ENCODE results near the gene CAMSAP1. TPM values are rescaled to one million over a fixed set of nuclear protein-coding genes. Genes with fewer than 3 reads are reported as not detected.
A peak's percentile ranks its signal among the peaks of the same experiment; 100 is the strongest.

CAMSAP1 gene
- total and polyA plus RNA-seq, 9 of the 15 experiments (the other 6 are each of a cell fraction or from before 2014, with no cell fraction given), result 1.5 to 28.8 (median 14.3) TPM

GRCh38 chr9:135908754-135909204 is 1.4 kb upstream of the CAMSAP1 start (continued):
- TF ChIP-seq CBX3 (IDR thresholded peaks at IDR 0.05; ENCODE audit: borderline replicate concordance in 1 of 2, low read length in 2 of 2) (no peak), BACH1 (tag; IDR thresholded peaks at IDR 0.05) (no peak), PHB (CRISPR knock-in tag; IDR thresholded peaks at IDR 0.05) (peak; percentile 25; the same call in 1 of the 2 replicates), POLR2A (conservative IDR thresholded peaks at IDR 0.05) (peak; percentile 44; the same call in 1 of the 2 replicates), ZBTB49 (CRISPR knock-in tag; IDR thresholded peaks at IDR 0.05; ENCODE audit: borderline replicate concordance) (no peak)

GRCh38 chr9:135908093-135908753 is 877 bp upstream of the CAMSAP1 start:
- CTCF ChIA-PET (ENCODE audit: low intra/inter-chr PET ratio), result no interaction called here
- Histone ChIP-seq H2AFZ (ENCODE audit: low read depth, low read length) (peak overlapping the region; percentile 69), H3K4me3 (peak overlapping the region; percentile 63), H3K36me3 (ENCODE audit: control insufficient read depth, insufficient read depth, low read length) (peaks cover 53% of the 10 kb centered on the region), H3K27ac (ENCODE audit: extremely low read depth, low read depth, low read length) (peak overlapping the region; percentile 80), H3K4me2 (ENCODE audit: insufficient read depth, low read length) (peak overlapping the region; percentile 88), H3K79me2 (ENCODE audit: control insufficient read depth, insufficient read depth, low read length) (peaks cover 80% of the 10 kb centered on the region), H3K9me3 (replicated peaks; ENCODE audit: control insufficient read depth, insufficient read depth, low read depth, low read length) (peaks cover 6% of the 10 kb centered on the region; the same call in 1 of the 2 replicates), H3K4me1 (replicated peaks in 1 of 2; ENCODE audit: control insufficient read depth in 2 of 2, insufficient read depth in 2 of 2, low read length in 2 of 2) (peaks cover 42 to 56% of the 10 kb centered on the region in 2 experiments), H3K9ac (ENCODE audit: insufficient read depth in 1 of 2, low read depth in 2 of 2, low read length in 2 of 2) (peak overlapping the region; percentile 63 to 94), H4K20me1 (replicated peaks; ENCODE audit: control insufficient read depth, insufficient read depth, low read length) (peaks cover 12% of the 10 kb centered on the region), H3K9me1 (ENCODE audit: control insufficient read depth, insufficient read depth, low read length) (no peaks in the 10 kb centered on the region), H3K27me3 (ENCODE audit: control insufficient read depth in 2 of 2, insufficient read depth in 2 of 2, low read length in 2 of 2) (no peaks in the 10 kb centered on the region)
- WGBS (ENCODE audit: insufficient coverage, low coverage, missing lambda C conversion rate), result 6% methylated on average over 31 of the region's 42 CpGs
- ATAC-seq, result peak; percentile 19
- in situ Hi-C loops (cut with MboI), result no loop called here
- peak in 1 of 4 experiments; percentile 41 for DNase-seq (ENCODE audit: extremely low read depth in 1 of 4, low spot score in 3 of 4)
- TSS peak; percentile 65 for BruUV-seq (replicated peaks)
- peak; percentile 48 for FAIRE-seq
- POLR2A ChIA-PET, result interaction anchor here (2.9 kb wide), 1 partner anchor 9 kb away, joined by 9 read pairs; no protein-coding TSS in a partner anchor
- intact Hi-C loops (cut with micrococcal nuclease), result loop anchor here (5.0 kb wide), 1 partner anchor 44 kb away; no protein-coding TSS in a partner anchor
- TF ChIP-seq CREM (IDR thresholded peaks at IDR 0.05; ENCODE audit: low read depth) (no peak), SMAD2 (IDR thresholded peaks at IDR 0.05; ENCODE audit: low read depth, low read length) (no peak), PHF20 (IDR thresholded peaks at IDR 0.05; ENCODE audit: partially characterized antibody) (no peak), MYNN (IDR thresholded peaks at IDR 0.05) (no peak), MYNN (CRISPR knock-in tag; IDR thresholded peaks at IDR 0.05) (no peak), SRF (CRISPR knock-in tag; IDR thresholded peaks at IDR 0.05) (no peak), ZNF282 (CRISPR knock-in tag; IDR thresholded peaks at IDR 0.05) (no peak), HDAC2 (IDR thresholded peaks at IDR 0.05) (no peak), KDM5B (IDR thresholded peaks at IDR 0.05; ENCODE audit: insufficient replicate concordance, low read depth, low read length) (no peak), ZBTB2 (IDR thresholded peaks at IDR 0.05) (no peak), PHF8 (IDR thresholded peaks at IDR 0.05; ENCODE audit: borderline replicate concordance, low read length) (peak; percentile 9; the same call in 1 of the 2 replicates), ZNF197 (CRISPR knock-in tag; IDR thresholded peaks at IDR 0.05; ENCODE audit: low read depth) (no peak)
